Endodermal cell (in vitro differentiated cells): Measurements from ENCODE around the gene FOXA3. TPM values are rescaled to one million over a fixed set of nuclear protein-coding genes. Genes with fewer than 3 reads are reported as not detected.

Experiments
- DNase-seq: peaks from one replicate; pipeline ENCODE4 v3.0.0-alpha.2; 2017
- H3K27ac ChIP-seq: 2 replicates; pipeline ENCODE4 v1.5.1; 2013; ENCODE audit warnings: mild to moderate bottlenecking, low read depth, low read length, moderate library complexity
- H3K27me3 ChIP-seq: 2 replicates; pipeline ENCODE4 v1.6.1; 2013; ENCODE audit warnings: mild to moderate bottlenecking, low read length, moderate library complexity; ENCODE audit not compliant: insufficient read depth, control insufficient read depth, poor library complexity, severe bottlenecking
- H3K36me3 ChIP-seq: 2 replicates; pipeline ENCODE4 v1.7.0; 2013; ENCODE audit warnings: mild to moderate bottlenecking, low read length, moderate library complexity; ENCODE audit not compliant: control insufficient read depth, insufficient read depth
- H3K4me1 ChIP-seq: one replicate; pipeline ENCODE4 v1.7.0; 2013; ENCODE audit warnings: low read length; ENCODE audit not compliant: control insufficient read depth, insufficient read depth
- H3K4me3 ChIP-seq: 2 replicates; pipeline ENCODE4 v1.5.1; 2013; ENCODE audit warnings: mild to moderate bottlenecking, low read length, moderate library complexity
- H3K9ac ChIP-seq: 2 replicates; pipeline ENCODE4 v1.6.1; 2013; ENCODE audit warnings: mild to moderate bottlenecking, low read length, moderate library complexity; ENCODE audit not compliant: poor library complexity, severe bottlenecking; ENCODE audit errors: extremely low read depth
- H3K9me3 ChIP-seq: 2 replicates; pipeline ENCODE4 v1.6.1; 2013; ENCODE audit warnings: mild to moderate bottlenecking, low read length, moderate library complexity; ENCODE audit not compliant: control insufficient read depth
- H3K27ac Mint-ChIP-seq: 2 replicates; pipeline ENCODE4 v1.8.0; 2020; ENCODE audit warnings: mixed read lengths
- H3K27me3 Mint-ChIP-seq: 2 replicates; pipeline ENCODE4 v1.8.0; 2021; ENCODE audit warnings: mild to moderate bottlenecking, mixed read lengths; ENCODE audit not compliant: insufficient read depth
- H3K36me3 Mint-ChIP-seq: 2 replicates; pipeline ENCODE4 v1.8.0; 2020; ENCODE audit warnings: low read depth, mixed read lengths
- H3K4me1 Mint-ChIP-seq: 2 replicates; pipeline ENCODE4 v1.8.0; 2020; ENCODE audit warnings: mixed read lengths
- H3K4me3 Mint-ChIP-seq: 2 replicates; pipeline ENCODE4 v1.8.0; 2020; ENCODE audit warnings: mild to moderate bottlenecking, moderate library complexity, mixed read lengths
- H3K9me3 Mint-ChIP-seq: 2 replicates; pipeline ENCODE4 v1.8.0; 2020; ENCODE audit warnings: mild to moderate bottlenecking, mixed read lengths
- CTCF ChIP-seq: fragments of 200-600 bp; sonication (generic); conservative IDR thresholded peaks from 2 replicates; pipeline ENCODE4 v1.5.0; 2021; ENCODE audit warnings: antibody characterized with exemption, mild to moderate bottlenecking
- WGBS, 2 experiments: methylation state at CpG; one replicate each; pipeline versions ENCODE4 v1.1.5 to v1.1.7; 2013; ENCODE audit warnings: missing lambda C conversion rate in 2 of 2, mixed read lengths in 1 of 2; ENCODE audit not compliant: insufficient coverage in 1 of 2, insufficient read length in 1 of 2; 5-methylcytosine and 5-hydroxymethylcytosine counted together
- total RNA-seq, 2 donors: library from RNA; stranded (reverse); fragmentation: NEBNext Ultra II Directional in 1 of 2; extraction: Animal tissue kit (Norgen Biotek cat#: 25700) in 1 of 2; gene quantifications; 2 replicates in 1 of 2; 3 replicates in 1 of 2; pipeline ENCODE4 v1.2.1, GENCODE V29; 2021

Gene FOXA3
- total RNA-seq, 2 donors from 2014 or later: 54.2 to 58.1 TPM

- Histone ChIP-seq H3K9ac (no peak overlapping the region), H3K4me3 (peak overlapping the region; percentile 49), H3K4me1 (peaks cover 6% of the 10 kb centered on the region), H3K27me3 (no peaks in the 10 kb centered on the region), H3K36me3 (peaks cover 3% of the 10 kb centered on the region), H3K9me3 (no peaks in the 10 kb centered on the region), H3K27ac (no peak overlapping the region)
- TF ChIP-seq CTCF: peak; percentile 16
- H3K36me3 Mint-ChIP-seq: no peaks in the 10 kb centered on the region
- H3K27me3 Mint-ChIP-seq: no peaks in the 10 kb centered on the region
- peak; percentile 50 for DNase-seq
- no peaks in the 10 kb centered on the region for H3K9me3 Mint-ChIP-seq
- H3K4me3 Mint-ChIP-seq: peak overlapping the region; percentile 63
- peaks cover 32% of the 10 kb centered on the region for H3K4me1 Mint-ChIP-seq
- WGBS, 2 experiments: 7% methylated on average over 2 of the region's 5 CpGs; no CpG with 5 or more reads in 1 of the 2 experiments
- H3K27ac Mint-ChIP-seq: peak overlapping the region; percentile 84
Measured at GRCh38 chr19:45883586-45883880, 19.4 kb downstream of the FOXA3 start.

GRCh38 chr19:45883881-45884681, 20.0 kb downstream of the FOXA3 start:
- Histone ChIP-seq H3K9ac (no peak overlapping the region), H3K27me3 (no peaks in the 10 kb centered on the region), H3K4me3 (peak overlapping the region; percentile 49), H3K4me1 (peaks cover 6% of the 10 kb centered on the region), H3K36me3 (peaks cover 3% of the 10 kb centered on the region), H3K27ac (no peak overlapping the region), H3K9me3 (no peaks in the 10 kb centered on the region)
- Mint-ChIP-seq H3K27me3 (no peaks in the 10 kb centered on the region), H3K9me3 (no peaks in the 10 kb centered on the region), H3K36me3 (no peaks in the 10 kb centered on the region), H3K27ac (no peak overlapping the region), H3K4me1 (peaks cover 30% of the 10 kb centered on the region), H3K4me3 (peak overlapping the region; percentile 63)
- DNase-seq: peak; percentile 66
- no peak for TF ChIP-seq CTCF
- 94 to 95% methylated on average over 39 to 57 of the region's 57 CpGs for WGBS, 2 experiments

DNA sequence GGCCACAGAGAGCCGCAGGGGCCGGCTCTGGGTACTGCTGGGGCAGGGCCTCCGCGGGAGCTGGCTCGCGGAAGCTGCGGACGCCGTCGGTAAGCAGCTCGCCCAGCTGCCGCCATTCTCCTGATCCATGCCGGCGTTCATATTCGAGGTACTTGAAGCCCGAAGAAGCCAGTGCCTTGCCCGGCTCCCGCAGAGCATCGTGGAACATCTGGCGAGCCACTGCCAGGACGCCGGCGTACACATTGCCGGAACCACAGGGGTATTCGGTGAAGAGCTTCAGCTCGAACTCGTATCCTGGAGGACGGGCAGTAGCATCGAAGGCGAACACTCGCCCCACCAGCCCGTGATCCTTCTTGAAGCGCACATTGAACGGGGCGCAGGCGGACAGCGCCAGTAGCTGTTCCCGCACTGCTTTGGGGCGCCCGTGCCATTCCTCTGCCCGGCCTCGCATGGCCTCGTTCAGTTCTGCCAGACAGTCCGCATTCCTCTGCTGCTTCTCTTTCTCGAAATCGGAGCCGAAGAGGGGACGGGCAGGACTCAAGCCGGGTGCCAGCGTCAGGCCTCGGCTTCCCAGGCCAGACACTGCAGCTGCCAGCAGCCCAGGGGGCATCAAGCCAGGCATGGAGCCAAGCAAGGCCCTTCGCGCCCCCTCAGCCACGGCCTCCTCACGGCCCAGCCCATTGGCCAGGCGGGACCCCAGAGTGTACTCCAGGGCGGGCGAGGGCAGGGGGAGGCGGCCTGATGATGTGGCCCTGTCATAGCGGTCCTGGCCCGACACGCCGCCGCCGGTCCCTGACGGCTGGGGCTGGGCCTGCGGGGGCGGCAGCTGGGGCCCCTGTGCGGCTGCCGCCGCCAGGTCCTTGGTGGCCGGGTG, 20.8 kb downstream of the FOXA3 start:
- TF ChIP-seq CTCF: no peak
- Histone ChIP-seq H3K9ac (peak overlapping the region; percentile 44), H3K27me3 (no peaks in the 10 kb centered on the region), H3K27ac (no peak overlapping the region), H3K4me1 (peaks cover 6% of the 10 kb centered on the region), H3K36me3 (peaks cover 3% of the 10 kb centered on the region), H3K9me3 (no peaks in the 10 kb centered on the region), H3K4me3 (peak overlapping the region; percentile 90)
- WGBS, 2 experiments: 72 to 76% methylated on average over 62 to 72 of the region's 72 CpGs
- Mint-ChIP-seq H3K9me3 (no peaks in the 10 kb centered on the region), H3K27ac (no peak overlapping the region), H3K27me3 (no peaks in the 10 kb centered on the region), H3K4me1 (peaks cover 24% of the 10 kb centered on the region), H3K4me3 (peak overlapping the region; percentile 81), H3K36me3 (no peaks in the 10 kb centered on the region)
- peak; percentile 75 for DNase-seq
